T-cell (primary cell): ENCODE measurements around the gene VNN1. TPM values are rescaled to one million over a fixed set of nuclear protein-coding genes. Genes with fewer than 3 reads are reported as not detected.

ENCODE experiments used
- ATAC-seq, 4 experiments: fragments of 200-7000 bp in 3 of 4; fragments of 150-1000 bp in 1 of 4; cut with Tn5 transposase; replicated peaks in 1 of 4; 1 replicate in 3 of 4; 2 replicates in 1 of 4; pipeline ENCODE4 v1.10.0; 2021; ENCODE audit warnings: moderate library complexity in 3 of 4, mild to moderate bottlenecking in 2 of 4, moderate number of reproducible peaks in 1 of 4
- CTCF ChIA-PET, 2 donors: fragments of 300-600 bp; sonication (Branson Sonifier 250); formaldehyde crosslinking; loops; one replicate each; lab custom pipeline; 2022; ENCODE audit warnings: antibody characterized with exemption in 2 of 2; lab: Charles Lee
- POLR2A ChIA-PET, 2 donors: fragments of 300-600 bp; sonication (Branson Sonifier 250); formaldehyde crosslinking; loops; one replicate each; lab custom pipeline; 2022; ENCODE audit warnings: antibody characterized with exemption in 2 of 2; lab: Charles Lee
- DNase-seq, 35 experiments: peaks; one replicate each; pipeline versions ENCODE4 v3.0.0 to v3.0.0-alpha.2; 2013 to 2023
- H3K27ac ChIP-seq: one replicate; pipeline ENCODE4 v1.5.1; 2013; ENCODE audit warnings: low read length
- H3K27me3 ChIP-seq, 2 experiments: replicated peaks in 1 of 2; 1 replicate in 1 of 2; 2 replicates in 1 of 2; pipeline versions ENCODE4 v1.6.1 to v1.7.0; 2013; ENCODE audit warnings: low read length in 1 of 2, mixed read lengths in 1 of 2; ENCODE audit not compliant: control insufficient read depth in 2 of 2, insufficient read depth in 2 of 2; ENCODE audit errors: extremely low read depth in 1 of 2
- H3K36me3 ChIP-seq, 2 donors: 1 replicate in 1 of 2; 2 replicates in 1 of 2; pipeline versions ENCODE4 v1.6.1 to v1.7.0; 2013; ENCODE audit warnings: low read length in 1 of 2; ENCODE audit not compliant: control insufficient read depth in 2 of 2, insufficient read depth in 1 of 2; ENCODE audit errors: extremely low read depth in 1 of 2
- H3K4me1 ChIP-seq, 2 experiments: 1 replicate in 1 of 2; 2 replicates in 1 of 2; pipeline versions ENCODE4 v1.6.1 to v1.7.0; 2013; ENCODE audit warnings: low read length in 2 of 2, mixed read lengths in 1 of 2; ENCODE audit not compliant: insufficient read depth in 2 of 2, control insufficient read depth in 1 of 2; ENCODE audit errors: extremely low read depth in 1 of 2
- H3K4me3 ChIP-seq, 2 donors: 1 replicate in 1 of 2; 2 replicates in 1 of 2; pipeline versions ENCODE4 v1.5.1 to v1.7.0; 2013; ENCODE audit warnings: mild to moderate bottlenecking in 2 of 2, low read length in 1 of 2, moderate library complexity in 1 of 2; ENCODE audit not compliant: control insufficient read depth in 1 of 2; ENCODE audit errors: extremely low read depth in 1 of 2
- H3K9me3 ChIP-seq: 2 replicates; pipeline ENCODE4 v1.7.0; 2013
- H3K27ac Mint-ChIP-seq, 2 donors: one replicate each; pipeline ENCODE4 v1.8.0; 2020 to 2021; ENCODE audit warnings: mild to moderate bottlenecking in 2 of 2, mixed read lengths in 2 of 2
- H3K27me3 Mint-ChIP-seq, 2 donors: one replicate each; pipeline ENCODE4 v1.8.0; 2021 to 2022; ENCODE audit warnings: mixed read lengths in 2 of 2
- H3K36me3 Mint-ChIP-seq: one replicate; pipeline ENCODE4 v1.8.0; 2021; ENCODE audit warnings: mixed read lengths
- H3K4me1 Mint-ChIP-seq, 3 donors: one replicate each; pipeline ENCODE4 v1.8.0; 2020 to 2022; ENCODE audit warnings: mixed read lengths in 3 of 3, mild to moderate bottlenecking in 1 of 3
- H3K4me3 Mint-ChIP-seq, 3 donors: one replicate each; pipeline ENCODE4 v1.8.0; 2020 to 2022; ENCODE audit warnings: mild to moderate bottlenecking in 3 of 3, mixed read lengths in 3 of 3, moderate library complexity in 3 of 3
- H3K9me3 Mint-ChIP-seq, 3 donors: one replicate each; pipeline ENCODE4 v1.8.0; 2020 to 2022; ENCODE audit warnings: mixed read lengths in 3 of 3
- WGBS: methylation state at CpG from one replicate; pipeline ENCODE4 v1.1.5; 2013; ENCODE audit warnings: missing lambda C conversion rate; ENCODE audit not compliant: insufficient coverage; 5-methylcytosine and 5-hydroxymethylcytosine counted together
- total RNA-seq, 35 experiments: library from RNA in 6 of 35; stranded (reverse) in 6 of 35; fragments of 120-200 nt in 1 of 35; gene quantifications; one replicate each; pipeline versions ENCODE4 v1.2.1 to v1.2.4 and lab custom pipeline; 2013 to 2026

Gene VNN1
- total RNA-seq, 5 donors from 2014 or later (not counting 1 experiment from before 2014, with no cell fraction given) = not detected

GRCh38 chr6:132675002-132675401 lies 38.9 kb downstream of the VNN1 start:
- CTCF ChIA-PET = no interaction called here
- 100% methylated on average over 1 of the region's 3 CpGs for WGBS
- no peak overlapping the region for H3K4me3 Mint-ChIP-seq

GRCh38 chr6:132673376-132674094 lies 40.3 kb downstream of the VNN1 start:
- Histone ChIP-seq H3K4me1 (peaks cover 0 to 5% of the 10 kb centered on the region in 2 experiments), H3K9me3 (no peaks in the 10 kb centered on the region), H3K4me3 (no peak overlapping the region), H3K27me3 (no peaks in the 10 kb centered on the region), H3K27ac (no peak overlapping the region), H3K36me3 (no peaks in the 10 kb centered on the region)
- WGBS = no CpG with 5 or more reads among the region's 10 CpGs
- CTCF ChIA-PET = no interaction called here
- Mint-ChIP-seq H3K27ac (no peak overlapping the region), H3K4me3 (no peak overlapping the region), H3K9me3 (no peaks in the 10 kb centered on the region), H3K27me3 (peaks cover 10 to 14% of the 10 kb centered on the region in 2 donors), H3K36me3 (no peaks in the 10 kb centered on the region), H3K4me1 (peaks cover 0 to 9% (median 4%) of the 10 kb centered on the region in 3 donors)
- DNase-seq (peak in 1 of 35 experiments; percentile 12), ATAC-seq (no peak)
- POLR2A ChIA-PET = interaction anchor here in 1 of 2 donors (0.6 kb wide), 1 partner anchor 336 kb away, joined by 3 read pairs; no protein-coding TSS in a partner anchor

More at GRCh38 chr6:132675002-132675401, 38.9 kb downstream of the VNN1 start:
- Histone ChIP-seq H3K36me3 (no peaks in the 10 kb centered on the region), H3K4me1 (peaks cover 0 to 3% of the 10 kb centered on the region in 2 experiments), H3K4me3 (no peak overlapping the region), H3K27me3 (no peaks in the 10 kb centered on the region), H3K9me3 (no peaks in the 10 kb centered on the region), H3K27ac (no peak overlapping the region)
- POLR2A ChIA-PET = no interaction called here
- no peak for DNase-seq
- Mint-ChIP-seq H3K36me3 (no peaks in the 10 kb centered on the region), H3K4me1 (peaks cover 0 to 7% (median 0%) of the 10 kb centered on the region in 3 donors), H3K27me3 (peaks cover 8 to 11% of the 10 kb centered on the region in 2 donors), H3K9me3 (no peaks in the 10 kb centered on the region), H3K27ac (no peak overlapping the region)
- no peak for ATAC-seq

- Histone ChIP-seq H3K4me1 (peaks cover 0 to 2% of the 10 kb centered on the region in 2 experiments), H3K27ac (no peak overlapping the region), H3K4me3 (no peak overlapping the region), H3K9me3 (no peaks in the 10 kb centered on the region), H3K36me3 (no peaks in the 10 kb centered on the region), H3K27me3 (no peaks in the 10 kb centered on the region)
- Mint-ChIP-seq H3K4me3 (no peak overlapping the region), H3K27ac (no peak overlapping the region), H3K27me3 (peaks cover 6 to 11% of the 10 kb centered on the region in 2 donors), H3K4me1 (peaks cover 0 to 9% (median 4%) of the 10 kb centered on the region in 3 donors), H3K9me3 (no peaks in the 10 kb centered on the region), H3K36me3 (no peaks in the 10 kb centered on the region)
- no peak for DNase-seq
- ATAC-seq = no peak
- ChIA-PET CTCF (interaction anchor here in 1 of 2 donors (0.6 to 1.7 kb wide), 3 partner anchors 94 to 1252 kb away, joined by 3 to 7 read pairs (median 3); no protein-coding TSS in a partner anchor), POLR2A (no interaction called here)
- no CpG with 5 or more reads among the region's 1 CpG for WGBS
These were observed 42.6 kb downstream of the VNN1 start for GRCh38 chr6:132671295-132671694.

DNA sequence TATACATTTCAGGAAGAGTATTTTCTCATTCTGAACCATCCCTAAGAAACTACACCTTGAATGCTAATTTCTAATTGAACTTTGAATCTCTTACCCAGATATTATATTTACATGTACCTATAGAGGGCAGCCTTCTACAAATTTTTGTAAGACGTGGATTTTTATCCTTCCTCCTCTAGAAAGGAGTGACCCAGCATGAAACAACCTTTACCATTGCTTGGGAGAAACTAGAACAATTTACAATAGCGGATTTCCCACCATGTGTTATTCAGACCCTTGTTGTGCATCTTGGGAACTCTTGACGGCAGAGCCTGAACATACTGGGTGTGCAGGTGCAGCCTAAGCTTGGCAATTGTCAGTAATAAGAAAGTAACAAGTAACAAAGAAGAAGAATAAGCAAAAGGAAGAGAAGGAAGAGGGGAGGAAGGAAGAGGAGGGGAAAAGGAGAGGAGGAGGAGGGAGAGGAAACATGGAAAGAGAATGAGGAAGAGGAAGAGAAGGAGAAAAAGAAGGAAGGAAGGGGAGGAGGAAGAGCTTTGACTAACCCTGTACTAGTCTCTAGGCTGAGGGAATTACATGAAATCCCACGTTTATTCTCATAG lies 44.1 kb downstream of the VNN1 start:
- H3K9me3 Mint-ChIP-seq = no peaks in the 10 kb centered on the region
- no peaks in the 10 kb centered on the region for H3K36me3 Mint-ChIP-seq
- Histone ChIP-seq H3K36me3 (no peaks in the 10 kb centered on the region), H3K27ac (no peak overlapping the region), H3K4me1 (peaks cover 0 to 2% of the 10 kb centered on the region in 2 experiments), H3K9me3 (no peaks in the 10 kb centered on the region), H3K4me3 (no peak overlapping the region), H3K27me3 (no peaks in the 10 kb centered on the region)
- H3K4me1 Mint-ChIP-seq = peaks cover 0 to 4% (median 4%) of the 10 kb centered on the region in 3 donors
- peak in 2 of 35 experiments; percentile 1 to 40 for DNase-seq
- ChIA-PET POLR2A (interaction anchor here in 1 of 2 donors (0.7 kb wide), 1 partner anchor 150 kb away, joined by 8 read pairs; no protein-coding TSS in a partner anchor), CTCF (interaction anchor here (0.6 to 2.5 kb wide), 19 partner anchors 11 to 1251 kb away, joined by 3 to 12 read pairs (median 3); partner anchors contain the start of genes SLC18B1 (in 1 of the 2) and TAAR1 (in 1 of the 2))
- H3K27ac Mint-ChIP-seq = no peak overlapping the region
- H3K4me3 Mint-ChIP-seq = no peak overlapping the region
- no CpG with 5 or more reads among the region's 4 CpGs for WGBS
- ATAC-seq = peak in 2 of 4 experiments; percentile 38 to 42
- H3K27me3 Mint-ChIP-seq = peaks cover 6 to 7% of the 10 kb centered on the region in 2 donors

GRCh38 chr6:132666118-132666517 lies 47.7 kb downstream of the VNN1 start:
- Histone ChIP-seq H3K27ac (no peak overlapping the region), H3K4me1 (peaks cover 0 to 2% of the 10 kb centered on the region in 2 experiments), H3K9me3 (no peaks in the 10 kb centered on the region), H3K4me3 (no peak overlapping the region), H3K36me3 (no peaks in the 10 kb centered on the region), H3K27me3 (no peaks in the 10 kb centered on the region)
- no peak for DNase-seq
- peaks cover 0 to 4% (median 4%) of the 10 kb centered on the region in 3 donors for H3K4me1 Mint-ChIP-seq
- H3K4me3 Mint-ChIP-seq = no peak overlapping the region
- H3K9me3 Mint-ChIP-seq = no peaks in the 10 kb centered on the region
- no peak for ATAC-seq
- CTCF ChIA-PET = interaction anchor here in 1 of 2 donors (0.7 kb wide), 1 partner anchor 29 kb away, joined by 3 read pairs; no protein-coding TSS in a partner anchor
- no peak overlapping the region for H3K27ac Mint-ChIP-seq
- POLR2A ChIA-PET = no interaction called here
- no peaks in the 10 kb centered on the region for H3K36me3 Mint-ChIP-seq
- H3K27me3 Mint-ChIP-seq = peaks cover 3 to 6% of the 10 kb centered on the region in 2 donors
- 89% methylated on average over 3 of the region's 4 CpGs for WGBS

GRCh38 chr6:132664309-132665034 lies 49.4 kb downstream of the VNN1 start:
- no peaks in the 10 kb centered on the region for H3K9me3 Mint-ChIP-seq
- H3K27ac ChIP-seq = no peak overlapping the region
- H3K27me3 Mint-ChIP-seq = peaks cover 0 to 3% of the 10 kb centered on the region in 2 donors
- no peak overlapping the region for H3K4me3 Mint-ChIP-seq
- no peaks in the 10 kb centered on the region for H3K9me3 ChIP-seq
- H3K27me3 ChIP-seq = no peaks in the 10 kb centered on the region
- H3K27ac Mint-ChIP-seq = no peak overlapping the region
- no peak overlapping the region for H3K4me3 ChIP-seq
- H3K4me1 Mint-ChIP-seq = no peaks in the 10 kb centered on the region
- DNase-seq (no peak), ATAC-seq (no peak)
- no peaks in the 10 kb centered on the region for H3K4me1 ChIP-seq
- WGBS = 100% methylated on average over 1 of the region's 1 CpG
- no peaks in the 10 kb centered on the region for H3K36me3 Mint-ChIP-seq
- H3K36me3 ChIP-seq = no peaks in the 10 kb centered on the region
- ChIA-PET CTCF (interaction anchor here in 1 of 2 donors (0.6 kb wide), 1 partner anchor 1403 kb away, joined by 4 read pairs; no protein-coding TSS in a partner anchor), POLR2A (no interaction called here)
